Astrocyte of the cerebellum (primary cell): Measurements from ENCODE around the gene CHN2.

Experiments used
- DNase-seq: peaks from one replicate; pipeline ENCODE4 v3.0.0-alpha.2; 2011; ENCODE audit warnings: low read depth
- H3K4me3 ChIP-seq: 2 replicates; pipeline ENCODE4 v1.5.1; 2011; ENCODE audit warnings: mild to moderate bottlenecking, low read depth, low read length, moderate library complexity
- CTCF ChIP-seq: IDR thresholded peaks from 2 replicates; pipeline ENCODE4 v1.5.1; 2012; ENCODE audit warnings: low read length, low read depth, moderate library complexity, mild to moderate bottlenecking; ENCODE audit errors: missing control alignments
- in situ Hi-C: cut with HindIII; loops from 2 replicates; pipeline ENCODE4 v1.10.0; 2017; ENCODE audit warnings: low sequenced_read_pairs

The CHN2 gene

GRCh38 chr7:29329686-29330085 lies 135.1 kb downstream of the CHN2 start:
- TF ChIP-seq CTCF, result no peak
- in situ Hi-C loops, result no loop called here
- DNase-seq, result no peak
- H3K4me3 ChIP-seq, result no peak overlapping the region

GRCh38 chr7:29330136-29330535 lies 135.6 kb downstream of the CHN2 start:
- H3K4me3 ChIP-seq, result no peak overlapping the region
- TF ChIP-seq CTCF, result no peak
- in situ Hi-C loops, result no loop called here
- DNase-seq, result no peak

DNA sequence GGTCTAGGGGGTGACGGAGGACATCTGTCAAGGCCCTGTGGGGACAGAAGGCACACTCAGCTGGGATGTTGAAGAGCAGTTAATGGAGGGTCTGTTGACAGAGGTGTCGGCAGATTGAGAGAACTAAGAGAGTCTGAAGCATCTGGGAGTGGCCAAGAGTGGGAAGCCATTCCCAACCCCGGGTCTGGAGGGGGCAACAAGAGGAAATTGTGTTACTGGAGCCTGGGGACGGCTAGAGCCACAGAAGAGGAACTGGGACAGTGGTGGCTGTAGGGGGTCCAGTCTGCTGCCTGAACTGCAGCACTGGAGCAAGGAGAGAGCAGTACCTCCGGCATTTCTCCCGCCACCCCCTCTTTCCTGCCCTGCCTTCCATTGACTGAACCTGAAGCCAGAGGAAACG lies 136.6 kb downstream of the CHN2 start:
- in situ Hi-C loops, result no loop called here
- no peak for DNase-seq
- no peak for TF ChIP-seq CTCF
- H3K4me3 ChIP-seq, result no peak overlapping the region

DNA sequence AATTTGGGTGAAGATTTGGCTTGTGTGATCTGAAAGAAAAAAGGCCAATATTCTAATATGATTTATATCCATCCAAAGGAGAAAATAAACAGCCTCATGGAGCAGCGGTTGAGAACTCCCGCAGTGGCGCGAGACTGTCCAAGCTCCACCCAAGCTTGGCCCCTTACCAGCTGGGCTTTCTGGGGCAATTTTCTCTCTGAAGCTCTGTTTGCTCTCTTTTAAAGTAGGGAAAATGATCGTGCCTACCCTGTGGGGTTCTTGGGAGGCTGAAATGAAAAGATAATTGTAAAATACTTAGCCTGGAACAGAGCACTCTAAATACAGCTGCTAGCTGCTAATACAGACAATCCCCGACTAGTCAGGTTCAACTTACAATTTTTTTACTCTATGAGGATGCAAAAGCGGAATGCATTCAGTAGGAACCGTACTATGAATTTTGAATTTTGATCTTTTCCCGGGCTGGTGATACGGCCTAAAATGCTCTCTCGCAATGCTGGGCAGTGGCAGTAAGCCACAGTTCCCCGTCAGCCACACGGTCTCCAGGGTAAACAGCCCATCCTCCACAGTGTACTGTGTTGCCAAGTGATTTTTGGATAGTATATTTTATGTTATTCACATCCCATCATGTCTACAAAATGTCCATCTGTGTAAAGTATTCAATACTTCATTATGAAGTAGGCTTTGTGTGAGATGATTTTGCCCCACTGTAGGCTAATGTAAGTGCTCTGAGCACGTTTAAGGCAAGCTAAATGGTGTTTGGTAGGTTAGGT lies 137.7 kb downstream of the CHN2 start:
- no peak for TF ChIP-seq CTCF
- in situ Hi-C loops, result no loop called here
- DNase-seq, result no peak
- H3K4me3 ChIP-seq, result no peak overlapping the region

DNA sequence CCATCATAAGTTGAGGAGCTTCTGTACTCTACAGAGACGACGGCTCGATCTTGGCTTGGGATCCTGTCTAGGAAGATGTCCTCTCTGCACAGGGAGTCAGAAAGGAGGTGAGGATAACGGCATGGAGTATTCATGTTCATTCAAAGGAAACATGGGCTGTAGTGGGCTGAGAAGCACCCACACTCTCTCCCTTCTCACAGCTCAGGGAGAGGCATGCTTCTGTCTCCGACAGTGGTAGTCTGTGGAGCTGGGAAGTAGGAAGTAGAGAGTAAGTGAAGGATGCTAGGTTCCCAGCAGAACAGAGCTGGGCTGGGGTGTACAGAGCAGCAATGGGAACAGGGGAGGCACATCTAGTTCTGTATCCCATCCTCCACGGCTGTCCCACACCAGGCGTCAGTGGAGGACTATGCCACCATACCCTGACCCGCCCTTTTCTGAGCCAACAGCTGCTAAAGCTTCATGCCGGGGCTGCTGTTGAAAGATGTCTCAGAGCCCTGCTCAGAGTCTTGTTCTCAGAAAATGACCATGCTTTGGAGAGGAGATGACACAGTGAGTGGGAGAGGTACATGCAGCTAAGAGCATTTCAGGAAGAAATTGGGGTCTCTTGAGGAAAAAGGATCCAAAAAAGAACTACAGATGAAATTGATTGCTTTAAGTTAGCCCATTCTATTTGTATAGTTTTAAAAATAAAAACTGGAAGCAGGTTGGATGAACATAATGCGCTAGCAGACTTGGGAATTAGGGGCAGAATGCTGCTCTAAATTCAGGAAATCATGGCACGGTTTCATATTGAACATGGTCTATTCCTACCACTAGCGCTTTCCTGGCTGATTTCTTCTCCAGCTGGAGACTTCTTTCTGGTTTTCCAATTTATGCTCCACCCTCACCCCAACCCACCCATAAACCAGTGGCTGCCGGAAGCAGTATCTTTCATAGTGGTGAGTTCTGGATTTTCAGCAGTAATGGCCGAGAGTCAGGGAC lies 138.6 kb downstream of the CHN2 start:
- no peak for TF ChIP-seq CTCF
- no peak overlapping the region for H3K4me3 ChIP-seq
- DNase-seq, result no peak
- in situ Hi-C loops, result no loop called here

DNA sequence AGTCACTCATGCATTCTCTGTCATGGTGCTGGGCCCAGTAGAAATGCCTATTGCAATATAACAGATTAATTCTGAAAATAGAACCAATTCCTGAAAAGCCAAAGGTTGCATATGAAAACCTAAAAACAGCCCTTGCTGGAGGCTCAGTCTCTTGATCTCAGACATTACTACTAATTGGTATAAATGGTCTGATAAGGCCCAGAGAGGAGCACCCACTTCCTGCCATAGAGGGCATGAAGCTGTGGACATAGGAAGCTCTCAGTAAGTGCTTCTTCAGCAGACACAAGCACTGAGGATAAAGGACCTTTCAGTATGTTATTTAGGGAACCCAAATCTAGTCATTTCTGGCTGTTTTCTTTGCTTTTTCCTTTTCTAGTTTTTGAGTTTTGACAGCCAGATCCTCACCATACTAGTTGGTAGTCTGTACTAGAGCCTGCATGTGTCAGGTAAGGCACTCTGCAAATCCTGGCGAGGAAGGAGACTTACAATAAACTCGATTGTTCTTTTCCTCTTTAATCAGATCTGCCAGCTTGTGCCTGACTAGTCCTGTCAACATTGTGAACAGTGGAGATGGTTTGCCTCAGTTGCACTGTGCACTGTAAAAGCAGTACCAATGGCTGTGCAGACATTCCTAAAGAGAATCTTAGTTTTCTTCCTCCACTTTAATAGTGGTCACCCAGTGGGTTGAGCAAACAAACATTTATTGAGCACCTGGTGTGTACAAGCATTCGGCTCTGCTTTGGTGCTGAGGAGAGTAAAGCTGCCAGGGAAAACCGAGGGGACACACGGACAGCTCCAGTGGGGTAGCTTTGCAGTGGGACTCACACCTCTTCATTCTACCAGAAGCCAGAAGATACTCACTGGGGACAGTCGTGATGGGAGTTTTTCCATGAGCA lies 140.9 kb downstream of the CHN2 start:
- DNase-seq, result no peak
- in situ Hi-C loops, result no loop called here
- no peak overlapping the region for H3K4me3 ChIP-seq
- TF ChIP-seq CTCF, result no peak
